K562 (cell line): ENCODE results near the gene DUS4L. TPM values are rescaled to one million over a fixed set of nuclear protein-coding genes. Genes with fewer than 3 reads are reported as not detected.
A peak's percentile ranks its signal among the peaks of the same experiment; 100 is the strongest.

Source experiments
- ATAC-seq: fragments of 200-7000 bp; cut with Tn5 transposase; 3 replicates; pipeline ENCODE4 v1.9.1; 2020; ENCODE audit warnings: moderate library complexity
- BruUV-seq: library from RNA; stranded (reverse); fragments of 400-500 nt; replicated peaks from 2 replicates; lab custom pipeline; 2021; lab: Mats Ljungman, UMichigan
- CTCF ChIA-PET: fragments of 300-600 bp; formaldehyde crosslinking; extraction: SDS; loops from one replicate; lab custom pipeline; 2021; ENCODE audit warnings: low intra/inter-chr PET ratio; lab: Yijun Ruan, JAX
- POLR2A ChIA-PET: fragments of 300-600, 350-650 bp; sonication (Branson Sonifier 250); formaldehyde crosslinking; extraction: SDS; loops from one replicate; lab custom pipeline; 2021; ENCODE audit warnings: antibody characterized with exemption, inconsistent platforms; lab: Yijun Ruan, JAX
- DNase-seq, 4 experiments: peaks; one replicate each; pipeline versions ENCODE4 v3.0.0 to v3.0.0-alpha.2; 2011 to 2018; ENCODE audit warnings: low spot score in 3 of 4, mixed read lengths in 3 of 4; ENCODE audit errors: extremely low read depth in 1 of 4
- FAIRE-seq: peaks from 2 replicates; lab custom pipeline; 2011; peaks lifted over from hg19 to GRCh38; lab: Jason Lieb, UNC
- H2AFZ ChIP-seq: 2 replicates; pipeline ENCODE4 v1.6.0; 2011; ENCODE audit warnings: low read depth, low read length, control low read depth, inconsistent platforms
- H3K27ac ChIP-seq: fragments of 200-600 bp; 3 replicates; pipeline ENCODE4 v1.8.0; 2011; ENCODE audit warnings: low read depth, mild to moderate bottlenecking, control low read depth, inconsistent platforms, low read length, moderate library complexity, mixed read lengths; ENCODE audit errors: extremely low read depth
- H3K27me3 ChIP-seq, 2 experiments: fragments of 300-600 bp in 1 of 2; 2 replicates in 1 of 2; 3 replicates in 1 of 2; pipeline versions ENCODE4 v1.6.0 to v1.8.0; 2011; ENCODE audit warnings: inconsistent platforms in 2 of 2, low read length in 2 of 2, mild to moderate bottlenecking in 1 of 2, mixed read lengths in 1 of 2, moderate library complexity in 1 of 2; ENCODE audit not compliant: control insufficient read depth in 2 of 2, insufficient read depth in 2 of 2
- H3K36me3 ChIP-seq: fragments of 300-600 bp; 3 replicates; pipeline ENCODE4 v1.8.0; 2011; ENCODE audit warnings: mild to moderate bottlenecking, low read length, inconsistent platforms; ENCODE audit not compliant: control insufficient read depth, insufficient read depth
- H3K4me1 ChIP-seq, 2 experiments: fragments of 200-600 bp in 1 of 2; replicated peaks in 1 of 2; 2 replicates in 1 of 2; 3 replicates in 1 of 2; pipeline versions ENCODE4 v1.5.1 to v1.8.0; 2011; ENCODE audit warnings: inconsistent platforms in 2 of 2, low read length in 2 of 2, mild to moderate bottlenecking in 1 of 2, mixed read lengths in 1 of 2, moderate library complexity in 1 of 2; ENCODE audit not compliant: control insufficient read depth in 2 of 2, insufficient read depth in 2 of 2
- H3K4me2 ChIP-seq: 2 replicates; pipeline ENCODE4 v1.6.1; 2011; ENCODE audit warnings: low read length, control low read depth, inconsistent platforms, mixed read lengths; ENCODE audit not compliant: insufficient read depth
- H3K4me3 ChIP-seq: fragments of 200-600 bp; sonication (generic), shearing (Covaris generic); 2 replicates; pipeline ENCODE4 v1.5.1; 2016; ENCODE audit warnings: control low read depth, inconsistent platforms
- H3K79me2 ChIP-seq: fragments of 200-600 bp; 3 replicates; pipeline ENCODE4 v1.8.0; 2011; ENCODE audit warnings: low read length, inconsistent platforms; ENCODE audit not compliant: control insufficient read depth, insufficient read depth
- H3K9ac ChIP-seq, 2 experiments: 2 replicates each; pipeline versions ENCODE4 v1.6.0 to v1.6.1; 2011; ENCODE audit warnings: low read depth in 2 of 2, low read length in 2 of 2, control low read depth in 1 of 2, inconsistent platforms in 1 of 2, mild to moderate bottlenecking in 1 of 2, mixed read lengths in 1 of 2; ENCODE audit not compliant: insufficient read depth in 1 of 2
- H3K9me1 ChIP-seq: one replicate; pipeline ENCODE4 v1.6.0; 2011; ENCODE audit warnings: inconsistent platforms, mild to moderate bottlenecking, low read length, moderate library complexity; ENCODE audit not compliant: control insufficient read depth, insufficient read depth
- H3K9me3 ChIP-seq: replicated peaks from 2 replicates; pipeline ENCODE4 v1.5.1; 2011; ENCODE audit warnings: low read depth, low read length, inconsistent platforms; ENCODE audit not compliant: control insufficient read depth, insufficient read depth
- H4K20me1 ChIP-seq: replicated peaks from 2 replicates; pipeline ENCODE4 v1.6.1; 2011; ENCODE audit warnings: low read length, inconsistent platforms, mixed read lengths; ENCODE audit not compliant: control insufficient read depth, insufficient read depth
- ADNP ChIP-seq: fragments of 200-800 bp; sonication (Bioruptor generic); IDR thresholded peaks from 2 replicates; pipeline ENCODE4 v1.6.1; 2016; ENCODE audit warnings: missing genetic modification characterization, missing compliant biosample characterization
- BDP1 ChIP-seq: IDR thresholded peaks from 3 replicates; pipeline ENCODE4 v1.6.1; 2011; ENCODE audit not compliant: insufficient read length, insufficient read depth
- CBFB ChIP-seq: sonication (generic); formaldehyde crosslinking; IDR thresholded peaks from 2 replicates; pipeline ENCODE4 v1.4.0; 2020; ENCODE audit warnings: mild to moderate bottlenecking, missing genetic modification reagents
- CC2D1A ChIP-seq: fragments of 450-650 bp; IDR thresholded peaks from 2 replicates; pipeline ENCODE4 v1.6.1; 2017; ENCODE audit warnings: mild to moderate bottlenecking
- CREBBP ChIP-seq: IDR thresholded peaks from one replicate; pipeline ENCODE4 v1.6.1; 2012; ENCODE audit warnings: low read depth, mild to moderate bottlenecking, control low read depth, inconsistent platforms, low read length
- EGR1 ChIP-seq: fragments of 450-650 bp; conservative IDR thresholded peaks from 2 replicates; pipeline ENCODE4 v1.6.1; 2017; ENCODE audit warnings: mild to moderate bottlenecking
- FOXM1 ChIP-seq, 2 experiments: fragments of 450-650 bp in 1 of 2; sonication (generic) in 1 of 2; formaldehyde crosslinking in 1 of 2; IDR thresholded peaks; 2 replicates each; pipeline versions ENCODE4 v1.6.1 to v1.9.0; 2017 to 2022; ENCODE audit warnings: low read depth in 2 of 2, mild to moderate bottlenecking in 2 of 2, missing genetic modification reagents in 1 of 2, moderate library complexity in 1 of 2
- HMG20A ChIP-seq: fragments of 450-650 bp; formaldehyde crosslinking; conservative IDR thresholded peaks from 2 replicates; pipeline ENCODE4 v1.4.0; 2020; ENCODE audit warnings: mild to moderate bottlenecking, mixed read lengths
- HNRNPK ChIP-seq: fragments of 200-400 bp; formaldehyde crosslinking; IDR thresholded peaks from one replicate; pipeline ENCODE4 v1.6.1; 2018; ENCODE audit warnings: mild to moderate bottlenecking, low read depth, low read length; ENCODE audit not compliant: poor library complexity, severe bottlenecking
- KLF16 ChIP-seq: IDR thresholded peaks from 2 replicates; pipeline ENCODE4 v1.6.1; 2016; ENCODE audit warnings: antibody characterized with exemption
- L3MBTL2 ChIP-seq: fragments of 450-650 bp; IDR thresholded peaks from 2 replicates; pipeline ENCODE4 v1.6.1; 2016; ENCODE audit warnings: mild to moderate bottlenecking, moderate library complexity
- MYBL2 ChIP-seq, 2 experiments: fragments of 450-650 bp in 1 of 2; sonication (generic) in 1 of 2; formaldehyde crosslinking in 1 of 2; IDR thresholded peaks; 2 replicates each; pipeline versions ENCODE4 v1.6.1 to v1.8.1; 2017 to 2022; ENCODE audit warnings: borderline replicate concordance in 1 of 2, inconsistent platforms in 1 of 2, low read depth in 1 of 2, mild to moderate bottlenecking in 1 of 2, missing genetic modification reagents in 1 of 2, moderate library complexity in 1 of 2
- NFIC ChIP-seq: fragments of 450-650 bp; IDR thresholded peaks from 2 replicates; pipeline ENCODE4 v1.6.1; 2017; ENCODE audit warnings: mild to moderate bottlenecking, inconsistent platforms
- NR2C1 ChIP-seq, 2 experiments: fragments of 450-650 bp; IDR thresholded peaks; 2 replicates each; pipeline ENCODE4 v1.6.1; 2017; ENCODE audit warnings: mild to moderate bottlenecking in 2 of 2, antibody characterized with exemption in 1 of 2, inconsistent platforms in 1 of 2, missing compliant biosample characterization in 1 of 2, missing genetic modification characterization in 1 of 2
- RFX1 ChIP-seq: fragments of 450-650 bp; IDR thresholded peaks from 2 replicates; pipeline ENCODE4 v1.6.1; 2016; ENCODE audit warnings: mild to moderate bottlenecking, moderate library complexity
- SETDB1 ChIP-seq: IDR thresholded peaks from one replicate; pipeline ENCODE4 v1.6.1; 2012; ENCODE audit warnings: low read length, control low read depth, inconsistent platforms
- SMC3 ChIP-seq: conservative IDR thresholded peaks from 2 replicates; pipeline ENCODE4 v1.6.1; 2011; ENCODE audit warnings: low read depth, low read length, improper control_type of control experiment; ENCODE audit not compliant: insufficient read depth
- ZNF263 ChIP-seq: sonication (generic); formaldehyde crosslinking; IDR thresholded peaks from 2 replicates; pipeline ENCODE4 v1.8.0; 2022; ENCODE audit warnings: mild to moderate bottlenecking, missing genetic modification reagents, borderline replicate concordance
- ZNF561 ChIP-seq: fragments of 450-650 bp; formaldehyde crosslinking; conservative IDR thresholded peaks from 2 replicates; pipeline ENCODE4 v1.4.0; 2020; ENCODE audit warnings: mild to moderate bottlenecking, moderate library complexity
- WGBS: fragments of 100-300 bp; shearing (Covaris generic); methylation state at CpG from one replicate; pipeline ENCODE4 v1.1.6; 2016; ENCODE audit warnings: low coverage, mixed read lengths; ENCODE audit not compliant: insufficient coverage; ENCODE audit errors: missing lambda C conversion rate; 5-methylcytosine and 5-hydroxymethylcytosine counted together
- in situ Hi-C: fragments of 300-500 bp; cut with MboI; formaldehyde crosslinking; loops from 4 replicates; pipeline ENCODE4 v1.15.0; 2018; ENCODE audit warnings: inconsistent platforms, mixed read lengths
- intact Hi-C: fragments of 100-400 bp; cut with micrococcal nuclease; formaldehyde crosslinking; loops from 2 replicates; pipeline ENCODE4 v1.14.2; 2022
- polyA plus RNA-seq, 8 experiments: library from polyadenylated mRNA; depleted of rRNA in 4 of 8; stranded (reverse) in 5 of 8; unstranded in 3 of 8; fragments of >200 nt; fragmentation: Nextera tagmentation in 2 of 8; fragmentation: Illumina TruSeq in 1 of 8; extraction: Ambion mirVana in 2 of 8; extraction: Trizol in 1 of 8; gene quantifications; 2 replicates each; pipeline versions ENCODE4 v1.2.1 to v1.2.3, GENCODE V29; 2011 to 2014; ENCODE audit warnings: inconsistent platforms in 1 of 8, missing spikeins in 1 of 8
- total RNA-seq, 7 experiments: library from RNA; depleted of rRNA in 6 of 7; stranded (reverse); fragments of >200 nt in 6 of 7; fragmentation: Illumina TruSeq in 2 of 7; extraction: Trizol in 2 of 7; gene quantifications; 2 replicates each; pipeline versions ENCODE4 v1.2.1 to v1.2.3, GENCODE V29; 2011 to 2021; ENCODE audit warnings: low replicate concordance in 1 of 7
- TF ChIP-seq, protein P1 (sequence below): fragments of 200-800 bp; sonication (Bioruptor generic); IDR thresholded peaks from 2 replicates; pipeline ENCODE4 v1.6.1; 2017; ENCODE audit warnings: missing genetic modification characterization, missing compliant biosample characterization
- TF ChIP-seq, protein P2 (sequence below), 3 experiments: fragments of 200-800 bp in 1 of 3; sonication (Bioruptor generic) in 1 of 3; sonication (generic) in 1 of 3; formaldehyde crosslinking in 1 of 3; IDR thresholded peaks; 2 replicates each; pipeline versions ENCODE4 v1.6.1 to v1.8.0; 2016 to 2022; ENCODE audit warnings: mild to moderate bottlenecking in 2 of 3, missing compliant biosample characterization in 2 of 3, missing genetic modification characterization in 2 of 3, missing genetic modification reagents in 1 of 3

DUS4L gene
- total and polyA plus RNA-seq, 9 of the 15 experiments (the other 6 are each of a cell fraction or from before 2014, with no cell fraction given), result 12.2 to 33.6 (median 28.6) TPM

DNA sequence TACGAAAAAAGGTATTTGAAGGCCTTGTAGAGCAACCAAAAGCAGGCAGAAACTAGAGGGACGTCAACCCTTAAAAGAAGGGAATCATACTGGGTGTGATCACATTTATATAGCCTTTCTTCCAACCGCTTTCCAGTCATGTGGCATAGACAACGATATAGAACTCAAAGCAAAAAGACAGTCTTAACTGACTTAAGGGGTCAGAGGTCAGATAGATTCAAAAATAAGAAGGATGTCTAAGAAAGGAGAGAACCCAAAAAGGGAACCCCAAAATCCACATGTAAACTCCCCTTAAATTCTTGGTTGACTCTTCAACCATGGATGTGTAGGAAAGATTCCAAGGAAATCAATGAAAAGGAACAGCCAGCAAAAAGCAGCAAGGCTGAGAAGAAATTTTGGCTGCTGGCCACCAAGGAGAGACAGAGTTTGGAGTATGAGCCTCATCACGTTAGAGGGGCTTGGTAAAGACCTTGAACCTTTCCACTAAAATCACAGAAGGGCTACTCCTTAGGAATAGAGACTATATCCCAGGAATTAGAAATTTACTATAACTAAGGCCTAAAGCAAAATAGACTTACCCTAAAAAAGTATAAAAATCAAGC lies 24.9 kb downstream of the DUS4L start:
- Histone ChIP-seq H4K20me1 (no peaks in the 10 kb centered on the region), H3K27me3 (no peaks in the 10 kb centered on the region), H3K36me3 (peaks cover 64% of the 10 kb centered on the region), H3K4me1 (no peaks in the 10 kb centered on the region), H3K9me3 (no peaks in the 10 kb centered on the region), H3K27ac (no peak overlapping the region), H3K4me3 (no peak overlapping the region), H3K4me2 (no peak overlapping the region), H2AFZ (no peak overlapping the region), H3K79me2 (peaks cover 14% of the 10 kb centered on the region), H3K9me1 (no peaks in the 10 kb centered on the region), H3K9ac (no peak overlapping the region)
- DNase-seq (no peak), FAIRE-seq (no peak), ATAC-seq (no peak)
- POLR2A ChIA-PET, result interaction anchor here (0.6 to 1.4 kb wide), 2 partner anchors 17 to 25 kb away, joined by 3 to 5 read pairs; no protein-coding TSS in a partner anchor
- BruUV-seq, result no TSS peak
- in situ Hi-C loops, result no loop called here
- intact Hi-C loops, result no loop called here
- 88% methylated on average over 5 of the region's 5 CpGs for WGBS
- CTCF ChIA-PET, result no interaction called here
- TF ChIP-seq EGR1, result no peak
- no peak for TF ChIP-seq L3MBTL2
- TF ChIP-seq, protein P1, sequence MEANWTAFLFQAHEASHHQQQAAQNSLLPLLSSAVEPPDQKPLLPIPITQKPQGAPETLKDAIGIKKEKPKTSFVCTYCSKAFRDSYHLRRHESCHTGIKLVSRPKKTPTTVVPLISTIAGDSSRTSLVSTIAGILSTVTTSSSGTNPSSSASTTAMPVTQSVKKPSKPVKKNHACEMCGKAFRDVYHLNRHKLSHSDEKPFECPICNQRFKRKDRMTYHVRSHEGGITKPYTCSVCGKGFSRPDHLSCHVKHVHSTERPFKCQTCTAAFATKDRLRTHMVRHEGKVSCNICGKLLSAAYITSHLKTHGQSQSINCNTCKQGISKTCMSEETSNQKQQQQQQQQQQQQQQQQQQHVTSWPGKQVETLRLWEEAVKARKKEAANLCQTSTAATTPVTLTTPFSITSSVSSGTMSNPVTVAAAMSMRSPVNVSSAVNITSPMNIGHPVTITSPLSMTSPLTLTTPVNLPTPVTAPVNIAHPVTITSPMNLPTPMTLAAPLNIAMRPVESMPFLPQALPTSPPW (CRISPR knock-in tag), result no peak
- TF ChIP-seq MYBL2 (IDR thresholded peaks at IDR 0.05; ENCODE audit: low read depth), result peak; percentile 63
- TF ChIP-seq MYBL2 (CRISPR knock-in tag; IDR thresholded peaks at IDR 0.05; ENCODE audit: borderline replicate concordance), result no peak
- no peak for TF ChIP-seq ZNF263 (CRISPR knock-in tag)
- TF ChIP-seq RFX1, result no peak
- TF ChIP-seq ADNP (tag), result no peak
- TF ChIP-seq SMC3, result no peak
- no peak for TF ChIP-seq HMG20A (CRISPR knock-in tag)
- 0 out of 2 replicates have a peak, but pooled peaks have one; percentile 33 for TF ChIP-seq NFIC
- no peak for TF ChIP-seq KLF16
- 0 out of 2 replicates have a peak, but pooled peaks have one; percentile 21 for TF ChIP-seq FOXM1 (IDR thresholded peaks at IDR 0.05; ENCODE audit: low read depth)
- TF ChIP-seq FOXM1 (CRISPR knock-in tag; IDR thresholded peaks at IDR 0.05; ENCODE audit: low read depth), result no peak
- no peak for TF ChIP-seq SETDB1
- peak; percentile 78 for TF ChIP-seq NR2C1 (IDR thresholded peaks at IDR 0.05)
- peak; percentile 69 for TF ChIP-seq NR2C1 (tag; IDR thresholded peaks at IDR 0.05)
- TF ChIP-seq HNRNPK, result no peak
- TF ChIP-seq, protein P2, sequence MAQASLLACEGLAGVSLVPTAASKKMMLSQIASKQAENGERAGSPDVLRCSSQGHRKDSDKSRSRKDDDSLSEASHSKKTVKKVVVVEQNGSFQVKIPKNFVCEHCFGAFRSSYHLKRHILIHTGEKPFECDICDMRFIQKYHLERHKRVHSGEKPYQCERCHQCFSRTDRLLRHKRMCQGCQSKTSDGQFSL (CRISPR knock-in tag; IDR thresholded peaks at IDR 0.05), result no peak
- TF ChIP-seq, protein P2 (tag; IDR thresholded peaks at IDR 0.05), result no peak
- TF ChIP-seq BDP1, result no peak
- 0 out of 2 replicates have a peak, but pooled peaks have one; percentile 32 for TF ChIP-seq CC2D1A
- no peak for TF ChIP-seq CREBBP
- no peak for TF ChIP-seq ZNF561 (CRISPR knock-in tag)
- no peak for TF ChIP-seq CBFB
